Measurements from ENCODE around the gene TRIM38.
A peak's percentile ranks its signal among the peaks of the same experiment; 100 is the strongest.
"Not testable (repeated sequence)": the region's sequence is repeated elsewhere in the genome, so short reads cannot be mapped to it uniquely, and the experiment has no call there.

TRIM38 gene

GRCh38 chr6:25984265-25984664 is 21.7 kb downstream of the TRIM38 start:
- no peak for DNase-seq (ENCODE audit: insufficient read length, low spot score)
- no peak for TF ChIP-seq CTCF (IDR thresholded peaks at IDR 0.05; ENCODE audit: insufficient read depth, missing control alignments)
- FAIRE-seq, result no peak

GRCh38 chr6:25987845-25988244 is 25.2 kb downstream of the TRIM38 start:
- DNase-seq (ENCODE audit: insufficient read length, low spot score) (no peak), FAIRE-seq (no peak)
- TF ChIP-seq CTCF (IDR thresholded peaks at IDR 0.05; ENCODE audit: insufficient read depth, missing control alignments), result no peak

GRCh38 chr6:25990172-25990873 is 27.7 kb downstream of the TRIM38 start:
- TF ChIP-seq CTCF (IDR thresholded peaks at IDR 0.05; ENCODE audit: insufficient read depth, missing control alignments), result no peak
- FAIRE-seq (no peak), DNase-seq (ENCODE audit: insufficient read length, low spot score) (no peak)

- TF ChIP-seq CTCF (IDR thresholded peaks at IDR 0.05; ENCODE audit: insufficient read depth, missing control alignments), result no peak
- FAIRE-seq, result no peak
- no peak for DNase-seq (ENCODE audit: insufficient read length, low spot score)
Measured at GRCh38 chr6:25991785-25992412, 29.3 kb downstream of the TRIM38 start.

- DNase-seq (ENCODE audit: insufficient read length, low spot score) (peak; percentile 62), FAIRE-seq (no peak)
- peak; percentile 81 for TF ChIP-seq CTCF (IDR thresholded peaks at IDR 0.05; ENCODE audit: insufficient read depth, missing control alignments)
Measured at GRCh38 chr6:25992413-25993340, 30.1 kb downstream of the TRIM38 start.

GRCh38 chr6:25993341-25993684 is 30.7 kb downstream of the TRIM38 start:
- not testable (repeated sequence) for FAIRE-seq; DNase-seq (ENCODE audit: insufficient read length, low spot score)

GRCh38 chr6:25995507-25995906 is 32.9 kb downstream of the TRIM38 start:
- no peak for TF ChIP-seq CTCF (IDR thresholded peaks at IDR 0.05; ENCODE audit: insufficient read depth, missing control alignments)
- DNase-seq (ENCODE audit: insufficient read length, low spot score) (no peak), FAIRE-seq (no peak)
